Measurements from ENCODE around the gene HOXA5.

Gene HOXA5

GRCh38 chr7:27112955-27113949 is 30.2 kb downstream of the HOXA5 start (continued):
- TF ChIP-seq ZSCAN18 (tag by site-specific recombination; IDR thresholded peaks at IDR 0.05) = no peak
- no peak for TF ChIP-seq ZNF521 (tag by site-specific recombination; IDR thresholded peaks at IDR 0.05)
- 0 out of 2 replicates have a peak, but pooled peaks have one; percentile 25 for TF ChIP-seq ZNF629 (tag by site-specific recombination; IDR thresholded peaks at IDR 0.05)
- TF ChIP-seq ZNF544 (tag by site-specific recombination; IDR thresholded peaks at IDR 0.05) = no peak
- TF ChIP-seq ZNF473 (tag by site-specific recombination; IDR thresholded peaks at IDR 0.05) = no peak
- peak; percentile 70 for TF ChIP-seq ZXDB (tag by site-specific recombination; IDR thresholded peaks at IDR 0.05)
- 0 out of 2 replicates have a peak, but pooled peaks have one; percentile 22 for TF ChIP-seq BCL11A (tag by site-specific recombination; IDR thresholded peaks at IDR 0.05; ENCODE audit: low read depth)
- 0 out of 2 replicates have a peak, but pooled peaks have one; percentile 23 for TF ChIP-seq KLF16 (tag by site-specific recombination; IDR thresholded peaks at IDR 0.05)
- no peak for TF ChIP-seq ZNF792 (tag by site-specific recombination; IDR thresholded peaks at IDR 0.05)
- no peak for TF ChIP-seq ZNF184 (tag by site-specific recombination; IDR thresholded peaks at IDR 0.05)
- no peak for TF ChIP-seq KLF10 (tag by site-specific recombination; IDR thresholded peaks at IDR 0.05)
- TF ChIP-seq ZNF571 (tag by site-specific recombination; IDR thresholded peaks at IDR 0.05) = no peak
- no peak for TF ChIP-seq ZNF701 (tag by site-specific recombination; IDR thresholded peaks at IDR 0.05)
- no peak for TF ChIP-seq ZNF558 (tag by site-specific recombination; IDR thresholded peaks at IDR 0.05)
- peak; percentile 60; the same call in 1 of the 2 replicates for TF ChIP-seq ZNF366 (tag by site-specific recombination; conservative IDR thresholded peaks at IDR 0.05)
- no peak for TF ChIP-seq REPIN1 (tag by site-specific recombination; IDR thresholded peaks at IDR 0.05; ENCODE audit: low read depth)
- no peak for TF ChIP-seq ZNF513 (tag by site-specific recombination; IDR thresholded peaks at IDR 0.05)
- no peak for TF ChIP-seq SALL2 (tag by site-specific recombination; IDR thresholded peaks at IDR 0.05; ENCODE audit: borderline replicate concordance)
- TF ChIP-seq ZNF580 (tag by site-specific recombination; IDR thresholded peaks at IDR 0.05) = no peak
- TF ChIP-seq ZNF514 (tag by site-specific recombination; IDR thresholded peaks at IDR 0.05) = no peak
- TF ChIP-seq KLF7 (tag by site-specific recombination; IDR thresholded peaks at IDR 0.05; ENCODE audit: borderline replicate concordance) = no peak
- TF ChIP-seq ZNF394 (tag by site-specific recombination; IDR thresholded peaks at IDR 0.05; ENCODE audit: borderline replicate concordance) = no peak
- TF ChIP-seq PRDM4 (tag by site-specific recombination; IDR thresholded peaks at IDR 0.05) = no peak
- TF ChIP-seq ZNF843 (tag by site-specific recombination; IDR thresholded peaks at IDR 0.05) = 0 out of 2 replicates have a peak, but pooled peaks have one; percentile 62
- TF ChIP-seq ZNF48 (tag by site-specific recombination; IDR thresholded peaks at IDR 0.05) = no peak
- TF ChIP-seq HOXA7 (CRISPR knock-in tag; IDR thresholded peaks at IDR 0.05; ENCODE audit: borderline replicate concordance) = no peak
- TF ChIP-seq ZNF600 (tag by site-specific recombination; IDR thresholded peaks at IDR 0.05) = peak; percentile 74
- peak; percentile 54 for TF ChIP-seq ZBTB26 (tag by site-specific recombination; optimal IDR thresholded peaks at IDR 0.05)
- no peak for TF ChIP-seq ZNF174 (tag by site-specific recombination; IDR thresholded peaks at IDR 0.05)
- no peak; the same call in 1 of the 2 replicates for TF ChIP-seq TCF7L2 (IDR thresholded peaks at IDR 0.05; ENCODE audit: borderline replicate concordance, low read depth, low read length)
- TF ChIP-seq ZNF398 (tag by site-specific recombination; IDR thresholded peaks at IDR 0.05) = 0 out of 2 replicates have a peak, but pooled peaks have one; percentile 7
